A673 (cell line): ENCODE measurements around the gene ADAMTSL1. TPM values are rescaled to one million over a fixed set of nuclear protein-coding genes. Genes with fewer than 3 reads are reported as not detected.

ENCODE experiments used
- BruUV-seq: library from RNA; stranded (reverse); fragments of 400-500 nt; replicated peaks from 2 replicates; lab custom pipeline; 2021; lab: Mats Ljungman, UMichigan
- CTCF ChIA-PET: fragments of 300-600 bp; sonication (Branson Sonifier 250); formaldehyde crosslinking; loops from one replicate; lab custom pipeline; 2022; ENCODE audit warnings: antibody characterized with exemption; lab: Charles Lee
- POLR2A ChIA-PET: fragments of 300-600 bp; sonication (Branson Sonifier 250); formaldehyde crosslinking; loops from one replicate; lab custom pipeline; 2022; ENCODE audit warnings: antibody characterized with exemption; ENCODE audit not compliant: low non-redundant PET; lab: Charles Lee
- DNase-seq: peaks from one replicate; pipeline ENCODE4 v3.0.0-alpha.2; 2015; ENCODE audit warnings: low spot score
- H3K27ac ChIP-seq: fragments of 200-600 bp; sonication (generic); 2 replicates; pipeline ENCODE4 v1.5.1; 2016; ENCODE audit warnings: mixed run types, low read depth, mild to moderate bottlenecking, mixed read lengths, antibody characterized with exemption, low read length; ENCODE audit not compliant: poor library complexity, severe bottlenecking
- H3K27me3 ChIP-seq: fragments of 200-600 bp; sonication (generic); replicated peaks from 2 replicates; pipeline ENCODE4 v1.6.1; 2017; ENCODE audit warnings: mixed run types, low read depth, mild to moderate bottlenecking, mixed read lengths, antibody characterized with exemption, low read length; ENCODE audit not compliant: insufficient read depth, poor library complexity
- H3K36me3 ChIP-seq: fragments of 200-600 bp; sonication (generic); 2 replicates; pipeline ENCODE4 v1.6.1; 2016; ENCODE audit warnings: mixed run types, mild to moderate bottlenecking, mixed read lengths, antibody characterized with exemption, low read length; ENCODE audit not compliant: insufficient read depth, poor library complexity, severe bottlenecking
- H3K4me1 ChIP-seq: fragments of 200-600 bp; sonication (generic); 2 replicates; pipeline ENCODE4 v1.6.1; 2017; ENCODE audit warnings: mixed run types, mild to moderate bottlenecking, mixed read lengths, antibody characterized with exemption, low read length; ENCODE audit not compliant: insufficient read depth, poor library complexity, severe bottlenecking
- H3K4me3 ChIP-seq: fragments of 200-600 bp; sonication (generic); 2 replicates; pipeline ENCODE4 v1.5.1; 2016; ENCODE audit warnings: low read depth, mixed run types, mild to moderate bottlenecking, mixed read lengths, low read length; ENCODE audit not compliant: poor library complexity, severe bottlenecking
- H3K9me3 ChIP-seq: fragments of 200-600 bp; sonication (generic); 2 replicates; pipeline ENCODE4 v1.6.1; 2016; ENCODE audit warnings: mixed run types, low read depth, mild to moderate bottlenecking, mixed read lengths, antibody characterized with exemption, low read length; ENCODE audit not compliant: poor library complexity, severe bottlenecking
- CTCF ChIP-seq: fragments of 300-800, 200-600 bp; sonication (generic); conservative IDR thresholded peaks from 2 replicates; pipeline ENCODE4 v1.5.1; 2017; ENCODE audit warnings: low read depth, mild to moderate bottlenecking, antibody characterized with exemption, low read length, moderate library complexity, mixed read lengths
- EZH2 ChIP-seq: fragments of 200-600 bp; sonication (generic); IDR thresholded peaks from 2 replicates; pipeline ENCODE4 v1.6.1; 2017; ENCODE audit warnings: borderline replicate concordance, low read depth, mild to moderate bottlenecking, mixed read lengths, antibody characterized with exemption, low read length; ENCODE audit not compliant: poor library complexity, severe bottlenecking
- intact Hi-C: fragments of 100-400 bp; cut with micrococcal nuclease; formaldehyde crosslinking; loops from one replicate; pipeline ENCODE4 v1.10.0; 2022; ENCODE audit not compliant: unreplicated experiment
- total RNA-seq: library from RNA; stranded (reverse); gene quantifications from 2 replicates; pipeline ENCODE4 v1.2.3, GENCODE V29; 2021

Gene ADAMTSL1
- total RNA-seq, 1 experiment from 2014 or later = not detected

GRCh38 chr9:18689921-18690320 lies 216.0 kb downstream of the ADAMTSL1 start:
- no peaks in the 10 kb centered on the region for H3K4me1 ChIP-seq
- H3K27me3 ChIP-seq = no peaks in the 10 kb centered on the region
- no peak overlapping the region for H3K27ac ChIP-seq
- ChIA-PET POLR2A (no interaction called here), CTCF (no interaction called here)
- intact Hi-C loops = no loop called here
- TF ChIP-seq CTCF (no peak), EZH2 (no peak)
- H3K9me3 ChIP-seq = no peaks in the 10 kb centered on the region
- H3K4me3 ChIP-seq = no peak overlapping the region
- BruUV-seq = no TSS peak
- no peaks in the 10 kb centered on the region for H3K36me3 ChIP-seq
- no peak for DNase-seq

- TF ChIP-seq CTCF = no peak
- TF ChIP-seq EZH2 = no peak
- ChIA-PET POLR2A (no interaction called here), CTCF (no interaction called here)
- Histone ChIP-seq H3K27me3 (no peaks in the 10 kb centered on the region), H3K36me3 (no peaks in the 10 kb centered on the region), H3K4me3 (no peak overlapping the region), H3K4me1 (no peaks in the 10 kb centered on the region), H3K27ac (no peak overlapping the region), H3K9me3 (no peaks in the 10 kb centered on the region)
- BruUV-seq = no TSS peak
- intact Hi-C loops = no loop called here
- DNase-seq = no peak
Measured at GRCh38 chr9:18692268-18692667, 218.3 kb downstream of the ADAMTSL1 start.

GRCh38 chr9:18692962-18693361 lies 219.0 kb downstream of the ADAMTSL1 start:
- no peaks in the 10 kb centered on the region for H3K9me3 ChIP-seq
- H3K27ac ChIP-seq = no peak overlapping the region
- no peak overlapping the region for H3K4me3 ChIP-seq
- intact Hi-C loops = no loop called here
- ChIA-PET CTCF (no interaction called here), POLR2A (no interaction called here)
- no peak for DNase-seq
- TF ChIP-seq CTCF = no peak
- TF ChIP-seq EZH2 = no peak
- H3K27me3 ChIP-seq = no peaks in the 10 kb centered on the region
- H3K4me1 ChIP-seq = no peaks in the 10 kb centered on the region
- H3K36me3 ChIP-seq = no peaks in the 10 kb centered on the region
- BruUV-seq = no TSS peak
